ENCODE data around the gene GNLY. TPM values are rescaled to one million over a fixed set of nuclear protein-coding genes. Genes with fewer than 3 reads are reported as not detected.

Gene GNLY
- total and polyA plus RNA-seq, 9 of the 15 experiments (the other 6 are each of a cell fraction or from before 2014, with no cell fraction given), result not detected

GRCh38 chr2:85741833-85742455 is 47.8 kb downstream of the GNLY start:
- POLR2A ChIA-PET, result interaction anchor here (0.6 kb wide), 2 partner anchors 9 to 403 kb away, joined by 3 to 5 read pairs; no protein-coding TSS in a partner anchor

More at GRCh38 chr2:85741833-85742455, 47.8 kb downstream of the GNLY start:
- Histone ChIP-seq H3K4me1 (replicated peaks in 1 of 2; ENCODE audit: control insufficient read depth in 2 of 2, insufficient read depth in 2 of 2, low read length in 2 of 2) (peaks cover 0 to 2% of the 10 kb centered on the region in 2 experiments; a peak in 1 of 5 replicates), H3K79me2 (ENCODE audit: control insufficient read depth, insufficient read depth, low read length) (no peaks in the 10 kb centered on the region), H3K9ac (ENCODE audit: insufficient read depth in 1 of 2, low read depth in 2 of 2, low read length in 2 of 2) (no peak overlapping the region), H4K20me1 (replicated peaks; ENCODE audit: control insufficient read depth, insufficient read depth, low read length) (0 out of 2 replicates have a peak, but pooled peaks cover 3% of the 10 kb centered on the region), H2AFZ (ENCODE audit: low read depth, low read length) (no peak overlapping the region), H3K9me3 (replicated peaks; ENCODE audit: control insufficient read depth, insufficient read depth, low read depth, low read length) (no peaks in the 10 kb centered on the region), H3K9me1 (ENCODE audit: control insufficient read depth, insufficient read depth, low read length) (no peaks in the 10 kb centered on the region), H3K27me3 (ENCODE audit: control insufficient read depth in 2 of 2, insufficient read depth in 2 of 2, low read length in 2 of 2) (peaks cover 60 to 77% of the 10 kb centered on the region in 2 experiments), H3K4me3 (no peak overlapping the region), H3K36me3 (ENCODE audit: control insufficient read depth, insufficient read depth, low read length) (no peaks in the 10 kb centered on the region), H3K4me2 (ENCODE audit: insufficient read depth, low read length) (no peak overlapping the region), H3K27ac (ENCODE audit: extremely low read depth, low read depth, low read length) (no peak overlapping the region)
- in situ Hi-C loops (cut with MboI), result no loop called here
- intact Hi-C loops (cut with micrococcal nuclease), result no loop called here
- DNase-seq (ENCODE audit: extremely low read depth in 1 of 4, low spot score in 3 of 4), result no peak
- FAIRE-seq, result no peak
- TF ChIP-seq ZNF146 (CRISPR knock-in tag; IDR thresholded peaks at IDR 0.05; ENCODE audit: unreplicated experiment), result no peak
- TF ChIP-seq ZNF644 (tag; IDR thresholded peaks at IDR 0.05; ENCODE audit: low read depth), result no peak
- TF ChIP-seq NR0B1 (IDR thresholded peaks at IDR 0.05; ENCODE audit: partially characterized antibody), result no peak
- TF ChIP-seq NFIX (CRISPR knock-in tag; IDR thresholded peaks at IDR 0.05; ENCODE audit: low read depth), result no peak
- no peak for TF ChIP-seq BRF1 (IDR thresholded peaks at IDR 0.05; ENCODE audit: borderline replicate concordance, extremely low read depth, insufficient read length)
- no peak for TF ChIP-seq GTF2A2 (tag; IDR thresholded peaks at IDR 0.05)
- no peak for TF ChIP-seq FOXK2 (conservative IDR thresholded peaks at IDR 0.05 in 1 of 2, IDR thresholded peaks at IDR 0.05 in 1 of 2; ENCODE audit: low read depth in 2 of 2)
- TF ChIP-seq CREB3L1 (IDR thresholded peaks at IDR 0.05; ENCODE audit: borderline replicate concordance, low read depth), result no peak
- no peak for TF ChIP-seq SUPT5H (IDR thresholded peaks at IDR 0.05)
- no peak for TF ChIP-seq KDM1A (IDR thresholded peaks at IDR 0.05)
- no peak for TF ChIP-seq CCAR2 (IDR thresholded peaks at IDR 0.05; ENCODE audit: low read depth, low read length)
- TF ChIP-seq CEBPB (tag; IDR thresholded peaks at IDR 0.05), result no peak
- no peak for TF ChIP-seq DPF2 (IDR thresholded peaks at IDR 0.05)
- no peak for TF ChIP-seq CBFB (CRISPR knock-in tag; IDR thresholded peaks at IDR 0.05)
- 2% methylated on average over 18 of the region's 19 CpGs for WGBS (ENCODE audit: insufficient coverage, low coverage, missing lambda C conversion rate)
- CTCF ChIA-PET (ENCODE audit: low intra/inter-chr PET ratio), result no interaction called here
- BruUV-seq (replicated peaks), result no TSS peak
- no peak for ATAC-seq
